Gastroesophageal sphincter (tissue), 3 donors: ENCODE results near the gene HAO1.

Source experiments
- CTCF ChIP-seq, 4 experiments: fragments of 200-600 bp in 2 of 4; fragments of 450-650 bp in 2 of 4; sonication (generic) in 1 of 4; IDR thresholded peaks; one replicate each; pipeline ENCODE4 v1.5.1; 2017 to 2019; ENCODE audit warnings: antibody characterized with exemption in 4 of 4, mild to moderate bottlenecking in 2 of 4, moderate library complexity in 2 of 4
- EP300 ChIP-seq: sonication (generic); formaldehyde crosslinking; IDR thresholded peaks from one replicate; pipeline ENCODE4 v1.6.1; 2017; ENCODE audit warnings: antibody characterized with exemption, mild to moderate bottlenecking
- POLR2A ChIP-seq, 2 donors: fragments of 450-650 bp; IDR thresholded peaks; one replicate each; pipeline ENCODE4 v1.6.1; 2017; ENCODE audit warnings: antibody characterized with exemption in 2 of 2, mild to moderate bottlenecking in 2 of 2, moderate library complexity in 1 of 2
- POLR2AphosphoS5 ChIP-seq: sonication (generic); formaldehyde crosslinking; IDR thresholded peaks from one replicate; pipeline ENCODE4 v1.6.1; 2017; ENCODE audit warnings: antibody characterized with exemption

DNA sequence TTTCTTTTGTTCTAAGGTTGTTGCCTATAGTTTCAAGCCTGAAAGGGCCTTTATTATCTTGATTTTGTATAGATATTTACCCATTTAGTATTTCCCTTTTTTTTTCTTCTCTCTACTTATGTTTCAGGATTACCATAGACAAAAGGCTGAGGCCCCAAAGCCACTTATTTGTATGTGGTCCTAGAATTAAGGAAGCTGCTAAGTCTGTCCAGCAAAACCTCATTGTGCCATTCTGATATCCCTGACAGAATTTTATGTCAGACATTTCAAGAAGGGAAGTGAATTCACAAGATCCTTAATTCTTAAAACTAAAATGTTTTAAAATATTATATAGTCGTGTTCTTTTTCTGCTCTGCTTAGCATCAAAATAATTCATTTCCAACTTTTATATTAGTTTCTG is 6.9 kb downstream of the HAO1 start:
- TF ChIP-seq EP300: no peak
- no peak for TF ChIP-seq CTCF (IDR thresholded peaks at IDR 0.05)
- TF ChIP-seq POLR2A (IDR thresholded peaks at IDR 0.05): no peak
- no peak for TF ChIP-seq POLR2AphosphoS5
